ENCODE results near the gene CNTN4.

The CNTN4 gene

GRCh38 chr3:2896308-2896939, 797.8 kb downstream of the CNTN4 start:
- H3K4me3 ChIP-seq (ENCODE audit: low read depth, low read length), result no peak overlapping the region
- no peak for TF ChIP-seq CTCF (IDR thresholded peaks at IDR 0.05; ENCODE audit: low read depth, low read length)
- no peak for DNase-seq (ENCODE audit: low read depth, low spot score)
- in situ Hi-C loops (cut with HindIII; ENCODE audit: low sequenced_read_pairs), result no loop called here

GRCh38 chr3:2897821-2898220, 799.2 kb downstream of the CNTN4 start:
- no peak overlapping the region for H3K4me3 ChIP-seq (ENCODE audit: low read depth, low read length)
- DNase-seq (ENCODE audit: low read depth, low spot score), result no peak
- no peak for TF ChIP-seq CTCF (IDR thresholded peaks at IDR 0.05; ENCODE audit: low read depth, low read length)
- in situ Hi-C loops (cut with HindIII; ENCODE audit: low sequenced_read_pairs), result no loop called here

GRCh38 chr3:2898591-2899353, 800.1 kb downstream of the CNTN4 start:
- no peak for DNase-seq (ENCODE audit: low read depth, low spot score)
- no peak overlapping the region for H3K4me3 ChIP-seq (ENCODE audit: low read depth, low read length)
- TF ChIP-seq CTCF (IDR thresholded peaks at IDR 0.05; ENCODE audit: low read depth, low read length), result no peak
- in situ Hi-C loops (cut with HindIII; ENCODE audit: low sequenced_read_pairs), result no loop called here

DNA sequence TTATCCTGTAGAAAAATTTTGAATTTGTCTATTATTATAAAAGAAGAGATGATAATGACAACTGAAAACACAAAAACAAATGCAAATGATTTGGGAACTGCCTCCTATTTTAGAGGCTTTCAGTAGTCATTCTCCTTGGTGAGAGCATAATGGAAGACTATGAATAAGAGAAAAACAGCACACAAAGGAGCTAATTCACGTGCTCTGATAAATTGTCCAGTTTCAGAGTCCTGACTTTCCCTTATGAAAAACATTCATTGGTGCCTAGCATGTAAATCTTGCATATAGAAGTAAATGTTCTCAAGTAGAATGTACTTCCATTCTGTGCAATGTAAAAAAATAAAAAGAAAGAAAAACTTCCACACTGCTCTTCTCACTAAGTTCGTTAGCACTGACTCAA, 805.4 kb downstream of the CNTN4 start:
- in situ Hi-C loops (cut with HindIII; ENCODE audit: low sequenced_read_pairs), result no loop called here
- no peak for DNase-seq (ENCODE audit: low read depth, low spot score)
- TF ChIP-seq CTCF (IDR thresholded peaks at IDR 0.05; ENCODE audit: low read depth, low read length), result no peak
- no peak overlapping the region for H3K4me3 ChIP-seq (ENCODE audit: low read depth, low read length)

DNA sequence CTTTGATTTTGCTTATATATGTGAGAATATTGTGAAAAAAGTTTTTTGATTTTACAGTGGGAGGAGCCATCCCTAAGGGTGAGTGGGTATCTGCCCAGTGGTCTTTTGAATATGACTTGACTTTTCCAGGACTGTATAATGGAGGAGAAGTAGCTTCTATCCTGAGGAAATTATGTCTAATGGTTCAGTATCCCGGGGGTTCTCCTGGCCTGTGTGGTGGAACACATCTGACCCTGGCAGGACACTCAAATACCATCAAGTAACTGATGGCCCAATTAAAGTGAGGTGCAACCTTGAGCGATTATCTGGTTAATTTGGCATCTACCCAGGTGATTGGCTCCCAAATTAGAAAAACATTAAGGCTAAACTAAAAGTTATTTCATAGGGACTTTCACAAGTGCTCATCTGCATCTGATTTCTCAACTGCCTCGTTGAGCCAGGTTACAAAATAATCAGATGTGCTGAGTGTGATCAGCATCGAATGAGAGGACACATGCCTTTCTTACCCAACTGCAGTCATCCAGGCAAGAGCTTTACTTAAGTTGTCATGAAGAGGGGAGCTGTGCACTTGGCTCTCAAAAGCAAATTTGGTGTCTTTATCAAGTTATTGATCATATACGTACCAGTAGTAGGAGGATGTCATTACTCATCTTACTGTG, 810.2 kb downstream of the CNTN4 start:
- in situ Hi-C loops (cut with HindIII; ENCODE audit: low sequenced_read_pairs), result no loop called here
- no peak overlapping the region for H3K4me3 ChIP-seq (ENCODE audit: low read depth, low read length)
- no peak for DNase-seq (ENCODE audit: low read depth, low spot score)
- no peak for TF ChIP-seq CTCF (IDR thresholded peaks at IDR 0.05; ENCODE audit: low read depth, low read length)

DNA sequence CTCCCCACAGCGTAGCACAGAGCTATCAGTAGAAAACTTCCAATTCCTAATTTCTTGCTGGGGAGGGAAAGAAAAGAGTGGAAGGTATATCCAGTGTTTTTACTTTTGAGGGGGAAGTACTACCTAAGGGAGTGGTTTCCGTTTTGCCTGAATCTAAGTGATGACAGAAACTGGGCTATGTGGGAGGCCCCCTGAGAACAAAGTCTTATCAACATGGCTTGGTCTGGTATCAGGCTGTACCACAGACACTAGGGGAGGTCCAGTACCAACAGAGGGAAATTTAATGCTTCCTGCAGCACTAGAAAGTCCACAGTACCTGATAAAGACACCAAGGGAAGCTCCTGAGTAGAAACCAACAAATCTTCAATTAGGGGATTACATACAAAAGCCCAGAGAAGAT, 812.3 kb downstream of the CNTN4 start:
- TF ChIP-seq CTCF (IDR thresholded peaks at IDR 0.05; ENCODE audit: low read depth, low read length), result no peak
- no peak for DNase-seq (ENCODE audit: low read depth, low spot score)
- in situ Hi-C loops (cut with HindIII; ENCODE audit: low sequenced_read_pairs), result no loop called here
- no peak overlapping the region for H3K4me3 ChIP-seq (ENCODE audit: low read depth, low read length)

All from astrocyte of the spinal cord (primary cell).